H1 (cell line): ENCODE measurements around the gene TTLL5. TPM values are rescaled to one million over a fixed set of nuclear protein-coding genes. Genes with fewer than 3 reads are reported as not detected.

Experiments
- CTCF ChIA-PET: fragments of 300-600 bp; sonication (Branson Sonifier 250); formaldehyde crosslinking; loops from one replicate; lab custom pipeline; 2021; ENCODE audit not compliant: partially characterized antibody; lab: Charles Lee
- POLR2A ChIA-PET: fragments of 300-600 bp; sonication (Branson Sonifier 250); formaldehyde crosslinking; loops from one replicate; lab custom pipeline; 2021; ENCODE audit warnings: inconsistent platforms; ENCODE audit not compliant: partially characterized antibody; lab: Charles Lee
- DNase-seq, 2 experiments: peaks; one replicate each; pipeline versions ENCODE4 v3.0.0 to v3.0.0-alpha.2; 2010 to 2022; ENCODE audit warnings: low spot score in 2 of 2, low read depth in 1 of 2, mixed read lengths in 1 of 2
- FAIRE-seq: peaks from 2 replicates; lab custom pipeline; 2011; peaks lifted over from hg19 to GRCh38; lab: Jason Lieb, UNC
- H2AFZ ChIP-seq: 2 replicates; pipeline ENCODE4 v1.8.1; 2012; ENCODE audit warnings: low read length, inconsistent platforms
- H2AK5ac ChIP-seq: 2 replicates; pipeline ENCODE4 v1.6.1; 2013; ENCODE audit warnings: low read depth, low read length
- H2BK120ac ChIP-seq: replicated peaks from 2 replicates; pipeline ENCODE3; 2013; ENCODE audit warnings: low read depth, low read length, inconsistent platforms
- H2BK12ac ChIP-seq: 2 replicates; pipeline ENCODE4 v1.6.1; 2013; ENCODE audit warnings: low read depth, low read length
- H2BK15ac ChIP-seq: 2 replicates; pipeline ENCODE4 v1.6.1; 2013; ENCODE audit warnings: low read length
- H2BK20ac ChIP-seq: 2 replicates; pipeline ENCODE4 v1.6.1; 2013; ENCODE audit warnings: low read length
- H2BK5ac ChIP-seq: 2 replicates; pipeline ENCODE4 v1.6.1; 2013; ENCODE audit warnings: low read depth, low read length
- H3K14ac ChIP-seq: 2 replicates; pipeline ENCODE4 v1.6.1; 2013; ENCODE audit warnings: inconsistent platforms; ENCODE audit not compliant: insufficient read length
- H3K18ac ChIP-seq: 2 replicates; pipeline ENCODE4 v1.6.1; 2013; ENCODE audit warnings: low read length; ENCODE audit errors: extremely low read depth
- H3K23ac ChIP-seq: 2 replicates; pipeline ENCODE4 v1.6.1; 2013; ENCODE audit warnings: inconsistent platforms; ENCODE audit not compliant: insufficient read length
- H3K23me2 ChIP-seq: 2 replicates; pipeline ENCODE4 v1.6.1; 2013; ENCODE audit warnings: low read depth, low read length
- H3K27ac ChIP-seq: 2 replicates; pipeline ENCODE4 v1.6.1; 2011; ENCODE audit warnings: low read depth, low read length, inconsistent platforms
- H3K27me3 ChIP-seq, 4 experiments: replicated peaks in 1 of 4; 1 replicate in 1 of 4; 2 replicates in 3 of 4; pipeline versions ENCODE4 v1.6.1 to v1.8.1; 2011 to 2013; ENCODE audit warnings: low read length in 3 of 4, mild to moderate bottlenecking in 3 of 4, inconsistent platforms in 2 of 4, mixed read lengths in 2 of 4, moderate library complexity in 1 of 4; ENCODE audit not compliant: control insufficient read depth in 3 of 4, insufficient read depth in 3 of 4; ENCODE audit errors: extremely low read depth in 1 of 4
- H3K36me3 ChIP-seq, 4 experiments: 2 replicates each; pipeline versions ENCODE4 v1.6.1 to v1.8.1; 2011 to 2013; ENCODE audit warnings: mild to moderate bottlenecking in 4 of 4, low read length in 3 of 4, moderate library complexity in 2 of 4, control low read depth in 1 of 4, inconsistent platforms in 1 of 4; ENCODE audit not compliant: insufficient read depth in 4 of 4, control insufficient read depth in 2 of 4
- H3K4ac ChIP-seq: replicated peaks from 2 replicates; pipeline ENCODE3; 2013; ENCODE audit warnings: low read length, low read depth, mixed read lengths, inconsistent platforms; ENCODE audit not compliant: insufficient read length
- H3K4me1 ChIP-seq, 4 experiments: replicated peaks in 1 of 4; 1 replicate in 1 of 4; 2 replicates in 3 of 4; pipeline versions ENCODE4 v1.6.1 to v1.8.1; 2011 to 2013; ENCODE audit warnings: low read length in 3 of 4, inconsistent platforms in 2 of 4, mixed read lengths in 1 of 4; ENCODE audit not compliant: insufficient read depth in 4 of 4, control insufficient read depth in 3 of 4
- H3K4me2 ChIP-seq, 2 experiments: 2 replicates each; pipeline versions ENCODE4 v1.6.1 to v1.8.1; 2011 to 2013; ENCODE audit warnings: low read depth in 2 of 2, low read length in 2 of 2, control low read depth in 1 of 2, inconsistent platforms in 1 of 2, mild to moderate bottlenecking in 1 of 2; ENCODE audit not compliant: insufficient read depth in 1 of 2
- H3K4me3 ChIP-seq, 4 experiments: fragments of 200-600, 300-600 bp in 1 of 4; sonication (generic), shearing (Covaris generic), sonication (Bioruptor Twin) in 1 of 4; 2 replicates each; pipeline versions ENCODE4 v1.5.1 to v1.8.1; 2011 to 2016; ENCODE audit warnings: low read length in 4 of 4, low read depth in 3 of 4, control low read depth in 2 of 4, inconsistent platforms in 2 of 4, mild to moderate bottlenecking in 2 of 4, mixed read lengths in 1 of 4, moderate library complexity in 1 of 4; ENCODE audit not compliant: insufficient read depth in 2 of 4; ENCODE audit errors: extremely low read depth in 1 of 4
- H3K56ac ChIP-seq: replicated peaks from 2 replicates; pipeline ENCODE3; 2013; ENCODE audit warnings: low read depth, mild to moderate bottlenecking, mixed read lengths, low read length, inconsistent platforms; ENCODE audit not compliant: insufficient read length
- H3K79me1 ChIP-seq: 2 replicates; pipeline ENCODE4 v1.6.1; 2013; ENCODE audit warnings: low read depth, low read length, control low read depth
- H3K79me2 ChIP-seq, 2 experiments: 2 replicates each; pipeline versions ENCODE4 v1.6.1 to v1.8.1; 2012 to 2013; ENCODE audit warnings: low read length in 2 of 2, mild to moderate bottlenecking in 2 of 2, inconsistent platforms in 1 of 2; ENCODE audit not compliant: insufficient read depth in 2 of 2, control insufficient read depth in 1 of 2
- H3K9ac ChIP-seq, 4 experiments: replicated peaks in 1 of 4; 1 replicate in 1 of 4; 2 replicates in 3 of 4; pipeline versions ENCODE4 v1.6.1 to v1.8.1; 2011 to 2013; ENCODE audit warnings: low read depth in 3 of 4, low read length in 3 of 4, control low read depth in 2 of 4, mild to moderate bottlenecking in 2 of 4, moderate library complexity in 2 of 4, inconsistent platforms in 1 of 4; ENCODE audit errors: extremely low read depth in 1 of 4
- H3K9me3 ChIP-seq, 2 experiments: 2 replicates each; pipeline versions ENCODE4 v1.6.1 to v1.8.1; 2012 to 2013; ENCODE audit warnings: mild to moderate bottlenecking in 2 of 2, moderate library complexity in 2 of 2, control low read depth in 1 of 2, inconsistent platforms in 1 of 2, low read depth in 1 of 2, low read length in 1 of 2, mixed read lengths in 1 of 2; ENCODE audit not compliant: insufficient read depth in 2 of 2
- H4K20me1 ChIP-seq, 2 experiments: replicated peaks in 1 of 2; 2 replicates each; pipeline versions ENCODE3 to v1.8.1; 2011 to 2013; ENCODE audit warnings: inconsistent platforms in 2 of 2, low read length in 2 of 2, mild to moderate bottlenecking in 1 of 2; ENCODE audit not compliant: insufficient read depth in 2 of 2, control insufficient read depth in 1 of 2
- H4K5ac ChIP-seq: 2 replicates; pipeline ENCODE4 v1.6.1; 2013; ENCODE audit warnings: low read length, low read depth, mixed read lengths, inconsistent platforms; ENCODE audit not compliant: insufficient read length
- H4K8ac ChIP-seq: 2 replicates; pipeline ENCODE4 v1.8.0; 2013; ENCODE audit warnings: mild to moderate bottlenecking, moderate library complexity, low read length, inconsistent platforms; ENCODE audit not compliant: insufficient read depth; ENCODE audit errors: extremely low read depth
- H4K91ac ChIP-seq: replicated peaks from 2 replicates; pipeline ENCODE3; 2013; ENCODE audit warnings: low read length, mixed read lengths, inconsistent platforms; ENCODE audit not compliant: insufficient read length
- CHD2 ChIP-seq: IDR thresholded peaks from 2 replicates; pipeline ENCODE4 v1.6.1; 2012; ENCODE audit warnings: low read length, improper control_type of control experiment
- E2F6 ChIP-seq: IDR thresholded peaks from 2 replicates; pipeline ENCODE4 v1.6.1; 2012; ENCODE audit warnings: inconsistent platforms
- HDAC6 ChIP-seq: IDR thresholded peaks from one replicate; pipeline ENCODE4 v1.7.1; 2012; ENCODE audit warnings: low read depth, mild to moderate bottlenecking, inconsistent platforms, low read length, moderate library complexity
- NANOG ChIP-seq: IDR thresholded peaks from 2 replicates; pipeline ENCODE4 v1.6.1; 2011; ENCODE audit warnings: low read length, low read depth, mild to moderate bottlenecking, inconsistent platforms; ENCODE audit not compliant: insufficient read depth, poor library complexity, severe bottlenecking
- RAD21 ChIP-seq, 2 experiments: IDR thresholded peaks in 1 of 2; conservative IDR thresholded peaks in 1 of 2; 2 replicates each; pipeline ENCODE4 v1.6.1; 2011; ENCODE audit warnings: low read depth in 2 of 2, low read length in 2 of 2, improper control_type of control experiment in 1 of 2, inconsistent platforms in 1 of 2, mild to moderate bottlenecking in 1 of 2, moderate library complexity in 1 of 2
- USF2 ChIP-seq: IDR thresholded peaks from 2 replicates; pipeline ENCODE4 v1.6.1; 2011; ENCODE audit warnings: low read length, improper control_type of control experiment
- WGBS, 2 experiments: shearing (Covaris generic) in 1 of 2; methylation state at CpG; one replicate each; pipeline versions ENCODE4 v1.1.6 to v1.1.7; 2013 to 2015; ENCODE audit warnings: low lambda C conversion rate in 2 of 2, mixed read lengths in 2 of 2, inconsistent platforms in 1 of 2, low coverage in 1 of 2, missing lambda C conversion rate in 1 of 2; ENCODE audit not compliant: insufficient replicate concordance in 2 of 2, insufficient coverage in 1 of 2, insufficient read length in 1 of 2; ENCODE audit errors: extremely low coverage in 1 of 2, missing lambda C conversion rate in 1 of 2; 5-methylcytosine and 5-hydroxymethylcytosine counted together
- polyA plus RNA-seq, 7 experiments: library from polyadenylated mRNA; depleted of rRNA in 3 of 7; stranded (reverse) in 5 of 7; unstranded in 2 of 7; fragments of >200 nt in 5 of 7; fragments of 200-250 nt in 2 of 7; gene quantifications; 1 replicate in 5 of 7; 2 replicates in 1 of 7; 4 replicates in 1 of 7; pipeline versions ENCODE4 v1.2.1 to v1.2.3, GENCODE V29; 2011 to 2013; ENCODE audit warnings: missing spikeins in 2 of 7, mixed read lengths in 2 of 7
- total RNA-seq: library from RNA; stranded (reverse); fragmentation: NEBNext Ultra II Directional; extraction: Animal tissue kit (Norgen Biotek cat#: 25700); gene quantifications from 2 replicates; pipeline ENCODE4 v1.2.1, GENCODE V29; 2021

TTLL5 gene
- total and polyA plus RNA-seq, 2 of the 8 experiments (the other 6 are each of a cell fraction or from before 2014, with no cell fraction given), result 16.1 to 45.9 TPM

GRCh38 chr14:75995372-75996041, 334.5 kb downstream of the TTLL5 start:
- H3K36me3 ChIP-seq, result peaks cover 0 to 3% (median 0%) of the 10 kb centered on the region in 4 experiments; a peak in 4 of 8 replicates
- no peaks in the 10 kb centered on the region for H3K79me2 ChIP-seq
- FAIRE-seq (no peak), DNase-seq (no peak)
- no peaks in the 10 kb centered on the region for H4K20me1 ChIP-seq
- no peak overlapping the region for H3K18ac ChIP-seq
- no peak overlapping the region for H2BK5ac ChIP-seq
- ChIA-PET CTCF (interaction anchor here (0.8 to 1.1 kb wide), 3 partner anchors 13 to 1765 kb away, joined by 3 read pairs; no protein-coding TSS in a partner anchor), POLR2A (interaction anchor here (1.2 kb wide), 1 partner anchor 20 kb away, joined by 3 read pairs; no protein-coding TSS in a partner anchor)
- no peak overlapping the region for H2BK120ac ChIP-seq
- H3K56ac ChIP-seq, result no peak overlapping the region
- H3K14ac ChIP-seq, result no peak overlapping the region
- no peaks in the 10 kb centered on the region for H3K79me1 ChIP-seq
- H3K4ac ChIP-seq, result no peak overlapping the region
- TF ChIP-seq CHD2 (no peak), NANOG (no peak), E2F6 (no peak), USF2 (no peak), HDAC6 (no peak), RAD21 (IDR thresholded peaks at IDR 0.05 in 1 of 2, conservative IDR thresholded peaks at IDR 0.05 in 1 of 2; ENCODE audit: low read depth in 2 of 2, low read length in 2 of 2) (no peak)
- no peaks in the 10 kb centered on the region for H3K4me1 ChIP-seq
- H3K27me3 ChIP-seq, result no peaks in the 10 kb centered on the region
- no peak overlapping the region for H2AK5ac ChIP-seq
- H2AFZ ChIP-seq, result no peak overlapping the region
- H3K4me2 ChIP-seq, result no peak overlapping the region
- no peak overlapping the region for H4K91ac ChIP-seq
- H4K8ac ChIP-seq, result no peak overlapping the region
- H3K27ac ChIP-seq, result no peak overlapping the region
- WGBS, 2 experiments, result 88% methylated on average over 17 of the region's 17 CpGs; no CpG with 5 or more reads in 1 of the 2 experiments
- no peaks in the 10 kb centered on the region for H3K23me2 ChIP-seq
- H3K4me3 ChIP-seq, result no peak overlapping the region
- peak overlapping the region in 1 of 4 experiments; percentile 49; a peak in 2 of 7 replicates for H3K9ac ChIP-seq
- no peak overlapping the region for H2BK20ac ChIP-seq
- H4K5ac ChIP-seq, result no peak overlapping the region
- H3K23ac ChIP-seq, result no peak overlapping the region
- H2BK15ac ChIP-seq, result no peak overlapping the region
- no peaks in the 10 kb centered on the region for H3K9me3 ChIP-seq
- H2BK12ac ChIP-seq, result no peak overlapping the region
